K562 (cell line): ENCODE results near the gene GLT1D1. TPM values are rescaled to one million over a fixed set of nuclear protein-coding genes. Genes with fewer than 3 reads are reported as not detected.

Source experiments
- ATAC-seq: fragments of 200-7000 bp; cut with Tn5 transposase; 3 replicates; pipeline ENCODE4 v1.9.1; 2020; ENCODE audit warnings: moderate library complexity
- BruUV-seq: library from RNA; stranded (reverse); fragments of 400-500 nt; replicated peaks from 2 replicates; lab custom pipeline; 2021; lab: Mats Ljungman, UMichigan
- CTCF ChIA-PET: fragments of 300-600 bp; formaldehyde crosslinking; extraction: SDS; loops from one replicate; lab custom pipeline; 2021; ENCODE audit warnings: low intra/inter-chr PET ratio; lab: Yijun Ruan, JAX
- POLR2A ChIA-PET: fragments of 300-600, 350-650 bp; sonication (Branson Sonifier 250); formaldehyde crosslinking; extraction: SDS; loops from one replicate; lab custom pipeline; 2021; ENCODE audit warnings: antibody characterized with exemption, inconsistent platforms; lab: Yijun Ruan, JAX
- DNase-seq, 4 experiments: peaks; one replicate each; pipeline versions ENCODE4 v3.0.0 to v3.0.0-alpha.2; 2011 to 2018; ENCODE audit warnings: low spot score in 3 of 4, mixed read lengths in 3 of 4; ENCODE audit errors: extremely low read depth in 1 of 4
- FAIRE-seq: peaks from 2 replicates; lab custom pipeline; 2011; peaks lifted over from hg19 to GRCh38; lab: Jason Lieb, UNC
- H2AFZ ChIP-seq: 2 replicates; pipeline ENCODE4 v1.6.0; 2011; ENCODE audit warnings: low read depth, low read length, control low read depth, inconsistent platforms
- H3K27ac ChIP-seq: fragments of 200-600 bp; 3 replicates; pipeline ENCODE4 v1.8.0; 2011; ENCODE audit warnings: low read depth, mild to moderate bottlenecking, control low read depth, inconsistent platforms, low read length, moderate library complexity, mixed read lengths; ENCODE audit errors: extremely low read depth
- H3K27me3 ChIP-seq, 2 experiments: fragments of 300-600 bp in 1 of 2; 2 replicates in 1 of 2; 3 replicates in 1 of 2; pipeline versions ENCODE4 v1.6.0 to v1.8.0; 2011; ENCODE audit warnings: inconsistent platforms in 2 of 2, low read length in 2 of 2, mild to moderate bottlenecking in 1 of 2, mixed read lengths in 1 of 2, moderate library complexity in 1 of 2; ENCODE audit not compliant: control insufficient read depth in 2 of 2, insufficient read depth in 2 of 2
- H3K36me3 ChIP-seq: fragments of 300-600 bp; 3 replicates; pipeline ENCODE4 v1.8.0; 2011; ENCODE audit warnings: mild to moderate bottlenecking, low read length, inconsistent platforms; ENCODE audit not compliant: control insufficient read depth, insufficient read depth
- H3K4me1 ChIP-seq, 2 experiments: fragments of 200-600 bp in 1 of 2; replicated peaks in 1 of 2; 2 replicates in 1 of 2; 3 replicates in 1 of 2; pipeline versions ENCODE4 v1.5.1 to v1.8.0; 2011; ENCODE audit warnings: inconsistent platforms in 2 of 2, low read length in 2 of 2, mild to moderate bottlenecking in 1 of 2, mixed read lengths in 1 of 2, moderate library complexity in 1 of 2; ENCODE audit not compliant: control insufficient read depth in 2 of 2, insufficient read depth in 2 of 2
- H3K4me2 ChIP-seq: 2 replicates; pipeline ENCODE4 v1.6.1; 2011; ENCODE audit warnings: low read length, control low read depth, inconsistent platforms, mixed read lengths; ENCODE audit not compliant: insufficient read depth
- H3K4me3 ChIP-seq: fragments of 200-600 bp; sonication (generic), shearing (Covaris generic); 2 replicates; pipeline ENCODE4 v1.5.1; 2016; ENCODE audit warnings: control low read depth, inconsistent platforms
- H3K79me2 ChIP-seq: fragments of 200-600 bp; 3 replicates; pipeline ENCODE4 v1.8.0; 2011; ENCODE audit warnings: low read length, inconsistent platforms; ENCODE audit not compliant: control insufficient read depth, insufficient read depth
- H3K9ac ChIP-seq, 2 experiments: 2 replicates each; pipeline versions ENCODE4 v1.6.0 to v1.6.1; 2011; ENCODE audit warnings: low read depth in 2 of 2, low read length in 2 of 2, control low read depth in 1 of 2, inconsistent platforms in 1 of 2, mild to moderate bottlenecking in 1 of 2, mixed read lengths in 1 of 2; ENCODE audit not compliant: insufficient read depth in 1 of 2
- H3K9me1 ChIP-seq: one replicate; pipeline ENCODE4 v1.6.0; 2011; ENCODE audit warnings: inconsistent platforms, mild to moderate bottlenecking, low read length, moderate library complexity; ENCODE audit not compliant: control insufficient read depth, insufficient read depth
- H3K9me3 ChIP-seq: replicated peaks from 2 replicates; pipeline ENCODE4 v1.5.1; 2011; ENCODE audit warnings: low read depth, low read length, inconsistent platforms; ENCODE audit not compliant: control insufficient read depth, insufficient read depth
- H4K20me1 ChIP-seq: replicated peaks from 2 replicates; pipeline ENCODE4 v1.6.1; 2011; ENCODE audit warnings: low read length, inconsistent platforms, mixed read lengths; ENCODE audit not compliant: control insufficient read depth, insufficient read depth
- FOXK2 ChIP-seq, 2 experiments: fragments of 450-650 bp; IDR thresholded peaks in 1 of 2; conservative IDR thresholded peaks in 1 of 2; 2 replicates each; pipeline ENCODE4 v1.6.1; 2016; ENCODE audit warnings: low read depth in 2 of 2, mild to moderate bottlenecking in 1 of 2
- JUND ChIP-seq, 2 experiments: IDR thresholded peaks; 2 replicates in 1 of 2; 3 replicates in 1 of 2; pipeline ENCODE4 v1.6.1; 2011; ENCODE audit warnings: borderline replicate concordance in 2 of 2, low read depth in 2 of 2, low read length in 2 of 2, improper control_type of control experiment in 1 of 2, missing biosample characterization in 1 of 2, missing genetic modification characterization in 1 of 2, missing genetic modification reagents in 1 of 2
- MCM3 ChIP-seq: fragments of 450-650 bp; IDR thresholded peaks from 2 replicates; pipeline ENCODE4 v1.6.1; 2016
- NBN ChIP-seq: fragments of 450-650 bp; IDR thresholded peaks from 2 replicates; pipeline ENCODE4 v1.6.1; 2016; ENCODE audit warnings: low read depth, mild to moderate bottlenecking
- PHF20 ChIP-seq: fragments of 450-650 bp; IDR thresholded peaks from 2 replicates; pipeline ENCODE4 v1.6.1; 2018; ENCODE audit not compliant: partially characterized antibody
- PHF21A ChIP-seq: fragments of 450-650 bp; IDR thresholded peaks from 2 replicates; pipeline ENCODE4 v1.6.1; 2017; ENCODE audit warnings: low read depth, borderline replicate concordance
- ZC3H4 ChIP-seq: sonication (generic); formaldehyde crosslinking; IDR thresholded peaks from 2 replicates; pipeline ENCODE4 v1.9.0; 2021; ENCODE audit warnings: missing genetic modification reagents, borderline replicate concordance
- ZNF175 ChIP-seq: fragments of 200-800 bp; sonication (Bioruptor generic); IDR thresholded peaks from 2 replicates; pipeline ENCODE4 v1.6.1; 2016; ENCODE audit warnings: low read depth, mild to moderate bottlenecking, missing genetic modification characterization, missing compliant biosample characterization
- ZNF316 ChIP-seq: fragments of 450-650 bp; IDR thresholded peaks from 2 replicates; pipeline ENCODE4 v1.6.1; 2016
- ZNF57 ChIP-seq: fragments of 450-650 bp; formaldehyde crosslinking; IDR thresholded peaks from 2 replicates; pipeline ENCODE4 v1.4.0; 2020; ENCODE audit warnings: mild to moderate bottlenecking, moderate library complexity
- ZNF668 ChIP-seq: fragments of 250-450 bp; sonication (Bioruptor Pico); IDR thresholded peaks from 2 replicates; pipeline ENCODE4 v1.8.0; 2022; ENCODE audit warnings: mild to moderate bottlenecking, inconsistent platforms
- ZNF75A ChIP-seq: fragments of 450-650 bp; formaldehyde crosslinking; IDR thresholded peaks from 2 replicates; pipeline ENCODE4 v1.4.0; 2020; ENCODE audit warnings: mild to moderate bottlenecking
- WGBS: fragments of 100-300 bp; shearing (Covaris generic); methylation state at CpG from one replicate; pipeline ENCODE4 v1.1.6; 2016; ENCODE audit warnings: low coverage, mixed read lengths; ENCODE audit not compliant: insufficient coverage; ENCODE audit errors: missing lambda C conversion rate; 5-methylcytosine and 5-hydroxymethylcytosine counted together
- in situ Hi-C: fragments of 300-500 bp; cut with MboI; formaldehyde crosslinking; loops from 4 replicates; pipeline ENCODE4 v1.15.0; 2018; ENCODE audit warnings: inconsistent platforms, mixed read lengths
- intact Hi-C: fragments of 100-400 bp; cut with micrococcal nuclease; formaldehyde crosslinking; loops from 2 replicates; pipeline ENCODE4 v1.14.2; 2022
- polyA plus RNA-seq, 8 experiments: library from polyadenylated mRNA; depleted of rRNA in 4 of 8; stranded (reverse) in 5 of 8; unstranded in 3 of 8; fragments of >200 nt; fragmentation: Nextera tagmentation in 2 of 8; fragmentation: Illumina TruSeq in 1 of 8; extraction: Ambion mirVana in 2 of 8; extraction: Trizol in 1 of 8; gene quantifications; 2 replicates each; pipeline versions ENCODE4 v1.2.1 to v1.2.3, GENCODE V29; 2011 to 2014; ENCODE audit warnings: inconsistent platforms in 1 of 8, missing spikeins in 1 of 8
- total RNA-seq, 7 experiments: library from RNA; depleted of rRNA in 6 of 7; stranded (reverse); fragments of >200 nt in 6 of 7; fragmentation: Illumina TruSeq in 2 of 7; extraction: Trizol in 2 of 7; gene quantifications; 2 replicates each; pipeline versions ENCODE4 v1.2.1 to v1.2.3, GENCODE V29; 2011 to 2021; ENCODE audit warnings: low replicate concordance in 1 of 7
- TF ChIP-seq, protein P1 (sequence below): fragments of 450-650 bp; conservative IDR thresholded peaks from 2 replicates; pipeline ENCODE4 v1.6.1; 2016; ENCODE audit warnings: missing genetic modification characterization, low read depth, mild to moderate bottlenecking, missing compliant biosample characterization, moderate library complexity

The GLT1D1 gene
- total and polyA plus RNA-seq, 9 of the 15 experiments (the other 6 are each of a cell fraction or from before 2014, with no cell fraction given), result 0.04 TPM; not detected in 8

DNA sequence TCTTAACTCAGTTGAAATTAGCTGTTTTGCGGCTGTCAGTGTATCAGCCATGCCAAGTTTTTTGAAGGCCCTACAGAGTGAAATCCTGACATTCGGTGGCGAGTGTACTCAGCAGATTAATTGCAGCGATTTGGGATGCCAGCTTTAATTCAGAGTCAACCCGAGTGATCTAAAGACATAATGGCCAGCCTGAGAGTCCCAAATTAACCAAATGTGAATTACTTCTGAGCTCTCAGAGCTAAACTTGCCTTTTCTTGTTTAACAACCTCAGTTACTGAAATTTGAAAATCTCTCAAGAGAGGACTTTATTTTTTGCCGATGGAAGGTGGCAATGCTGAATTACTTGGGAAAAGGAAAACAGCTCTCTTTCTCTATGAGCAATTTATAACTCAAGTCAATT is 148.5 kb downstream of the GLT1D1 start:
- TF ChIP-seq FOXK2 (conservative IDR thresholded peaks at IDR 0.05 in 1 of 2, IDR thresholded peaks at IDR 0.05 in 1 of 2; ENCODE audit: low read depth in 2 of 2), result no peak
- TF ChIP-seq JUND (IDR thresholded peaks at IDR 0.05; ENCODE audit: borderline replicate concordance, low read depth, low read length), result no peak
- no peak for TF ChIP-seq JUND (tag; IDR thresholded peaks at IDR 0.05; ENCODE audit: borderline replicate concordance, low read depth, low read length)
- no peak for TF ChIP-seq ZC3H4 (CRISPR knock-in tag)
- TF ChIP-seq ZNF316, result no peak
- no peak for TF ChIP-seq MCM3
- TF ChIP-seq ZNF668 (CRISPR knock-in tag), result no peak
- TF ChIP-seq, protein P1, sequence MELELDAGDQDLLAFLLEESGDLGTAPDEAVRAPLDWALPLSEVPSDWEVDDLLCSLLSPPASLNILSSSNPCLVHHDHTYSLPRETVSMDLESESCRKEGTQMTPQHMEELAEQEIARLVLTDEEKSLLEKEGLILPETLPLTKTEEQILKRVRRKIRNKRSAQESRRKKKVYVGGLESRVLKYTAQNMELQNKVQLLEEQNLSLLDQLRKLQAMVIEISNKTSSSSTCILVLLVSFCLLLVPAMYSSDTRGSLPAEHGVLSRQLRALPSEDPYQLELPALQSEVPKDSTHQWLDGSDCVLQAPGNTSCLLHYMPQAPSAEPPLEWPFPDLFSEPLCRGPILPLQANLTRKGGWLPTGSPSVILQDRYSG (tag), result no peak
- TF ChIP-seq NBN, result no peak
- TF ChIP-seq ZNF75A (CRISPR knock-in tag), result no peak
- no peak for TF ChIP-seq ZNF175 (CRISPR knock-in tag)
- TF ChIP-seq PHF21A, result no peak
- TF ChIP-seq PHF20, result no peak
- no peak for TF ChIP-seq ZNF57 (CRISPR knock-in tag)
- TF ChIP-seq, all 486 proteins: peak for 0
- POLR2A ChIA-PET, result no interaction called here
- in situ Hi-C loops, result no loop called here
- WGBS, result 3% methylated on average over 6 of the region's 6 CpGs
- CTCF ChIA-PET, result no interaction called here
- Histone ChIP-seq H3K9me3 (no peaks in the 10 kb centered on the region), H3K4me3 (no peak overlapping the region), H2AFZ (no peak overlapping the region), H3K4me1 (no peaks in the 10 kb centered on the region), H3K9ac (no peak overlapping the region), H3K27ac (no peak overlapping the region), H3K4me2 (no peak overlapping the region), H3K27me3 (peaks cover 4 to 19% of the 10 kb centered on the region in 2 experiments; a peak in 3 of 5 replicates), H3K36me3 (no peaks in the 10 kb centered on the region), H3K9me1 (no peaks in the 10 kb centered on the region), H3K79me2 (no peaks in the 10 kb centered on the region), H4K20me1 (no peaks in the 10 kb centered on the region)
- no TSS peak for BruUV-seq
- intact Hi-C loops, result no loop called here
- no peak for DNase-seq
- no peak for FAIRE-seq
- no peak for ATAC-seq
